GM12892 (cell line): ENCODE measurements around the gene CTTN.

Source experiments
- POLR2A ChIP-seq: IDR thresholded peaks from 2 replicates; pipeline ENCODE4 v1.6.1; 2011; ENCODE audit warnings: low read depth, low read length, control low read depth
- POLR2AphosphoS5 ChIP-seq: IDR thresholded peaks from 2 replicates; pipeline ENCODE4 v1.6.1; 2011; ENCODE audit warnings: low read depth, low read length, control low read depth

GRCh38 chr11:70445605-70446004, 47.3 kb downstream of the CTTN start:
- TF ChIP-seq POLR2AphosphoS5 (no peak), POLR2A (no peak)
